NCI-H187 (cell line): ENCODE data around the gene ADAMTS16.

Experiments used
- DNase-seq, 2 experiments: peaks; one replicate each; lab custom pipeline; 2025; lab: John Stamatoyannopoulos, UW

The ADAMTS16 gene

GRCh38 chr5:5234912-5235311 is 94.8 kb downstream of the ADAMTS16 start:
- no peak for DNase-seq

- DNase-seq: no peak
These were observed 95.6 kb downstream of the ADAMTS16 start for GRCh38 chr5:5235685-5236084.

- DNase-seq: no peak
These were observed 99.1 kb downstream of the ADAMTS16 start for GRCh38 chr5:5239191-5239590.

- no peak for DNase-seq
These were observed 100.1 kb downstream of the ADAMTS16 start for GRCh38 chr5:5240234-5240633.

- DNase-seq: no peak
These were observed 101.9 kb downstream of the ADAMTS16 start for GRCh38 chr5:5242056-5242455.

DNA sequence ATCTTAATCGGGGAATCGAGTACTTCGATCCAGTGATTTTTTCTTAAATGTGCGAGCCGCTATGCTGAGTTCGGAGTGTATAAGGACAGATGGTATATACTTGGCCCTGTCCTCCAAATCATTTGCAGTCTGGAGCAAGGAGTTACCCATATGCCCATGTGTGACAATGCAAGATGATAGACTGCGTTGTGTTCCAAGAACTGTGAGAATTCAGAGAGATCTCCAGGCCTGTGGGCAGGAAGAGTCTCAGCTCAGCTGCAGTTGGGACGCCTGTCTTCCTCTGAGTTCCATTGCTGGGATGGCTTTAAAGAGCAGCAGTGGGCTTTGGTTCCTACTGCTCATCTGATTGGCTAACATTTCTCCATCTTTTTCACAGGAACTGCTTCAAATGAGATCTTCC is 106.6 kb downstream of the ADAMTS16 start:
- DNase-seq: no peak

DNA sequence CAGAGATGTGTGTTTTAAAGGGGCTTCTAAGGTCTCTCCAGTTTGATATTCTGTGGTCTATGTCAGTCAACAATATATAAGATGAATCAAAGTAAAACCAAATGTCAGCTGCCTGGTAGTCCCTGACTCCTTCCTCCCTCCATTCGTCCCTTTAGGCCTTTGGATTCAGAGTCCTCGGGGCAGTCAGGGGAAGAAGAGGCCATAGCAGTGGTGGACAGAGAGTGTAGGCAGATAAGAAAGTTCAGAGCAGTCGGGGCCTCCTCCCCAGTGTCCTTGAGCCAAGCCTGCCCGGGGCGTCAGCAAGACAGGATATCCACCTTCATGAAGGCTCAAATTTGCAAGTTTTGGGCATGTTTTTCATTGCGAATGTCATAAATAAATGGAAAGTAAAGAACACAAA is 110.6 kb downstream of the ADAMTS16 start:
- no peak for DNase-seq

GRCh38 chr5:5252106-5252505 is 112.0 kb downstream of the ADAMTS16 start:
- no peak for DNase-seq

DNA sequence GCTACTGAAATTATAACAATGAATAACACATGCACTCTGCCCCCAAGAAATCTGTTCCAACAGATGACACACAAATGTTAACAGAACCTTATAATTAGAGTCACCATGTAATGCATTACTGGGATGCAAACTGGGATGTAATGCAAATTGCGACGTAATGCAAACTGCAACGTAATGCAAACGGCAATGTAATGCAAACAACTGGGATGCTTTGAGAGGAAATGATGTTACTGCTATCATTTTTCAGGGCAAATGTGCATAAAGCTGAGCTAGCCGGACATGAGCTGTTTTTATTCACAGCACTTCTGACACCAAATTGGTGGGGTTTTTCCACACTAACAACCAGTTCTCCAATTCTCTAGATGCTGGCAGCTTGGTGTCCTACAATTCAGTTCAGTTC is 117.2 kb downstream of the ADAMTS16 start:
- no peak for DNase-seq

GRCh38 chr5:5258564-5258963 is 118.4 kb downstream of the ADAMTS16 start:
- DNase-seq: no peak

DNA sequence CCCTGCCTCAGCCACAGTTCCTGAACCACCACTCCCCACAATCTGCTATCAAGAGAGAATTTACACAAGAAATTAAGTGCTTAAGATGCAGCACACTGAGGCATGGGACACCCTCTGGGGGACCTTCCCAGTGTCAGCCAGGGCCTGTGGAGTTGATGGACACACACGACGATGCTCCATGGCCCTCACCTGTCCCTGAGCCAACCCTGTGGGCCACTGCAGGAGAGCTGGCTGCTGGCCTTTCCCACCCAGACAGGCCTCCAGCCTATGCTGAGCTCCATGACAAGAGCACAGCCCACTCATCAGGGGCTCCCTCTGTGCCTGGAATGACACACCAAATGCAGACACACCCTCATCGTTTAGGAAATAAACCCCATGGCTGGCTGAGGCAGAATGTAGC is 124.6 kb downstream of the ADAMTS16 start:
- no peak for DNase-seq

GRCh38 chr5:5266297-5266696 is 126.2 kb downstream of the ADAMTS16 start:
- no peak for DNase-seq

DNA sequence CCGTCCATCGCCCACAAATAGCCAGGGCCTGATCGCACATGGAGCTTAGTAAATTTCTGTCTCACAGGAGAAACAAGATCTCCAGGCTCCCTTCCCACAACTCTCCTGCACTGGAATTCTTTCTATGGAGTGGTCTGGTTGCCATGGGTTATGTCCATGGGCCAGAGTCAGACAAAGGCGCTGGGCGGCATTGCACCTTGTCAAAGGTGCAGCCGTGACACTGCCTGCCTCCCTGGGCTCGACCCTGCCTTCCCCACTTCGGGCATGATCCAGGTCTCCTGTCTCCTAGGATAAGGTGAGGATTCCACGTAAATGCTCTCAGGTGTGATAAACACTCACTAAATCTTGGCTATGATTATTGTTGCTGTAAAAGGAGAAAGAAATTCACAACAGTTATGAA is 130.0 kb downstream of the ADAMTS16 start:
- DNase-seq: no peak

DNA sequence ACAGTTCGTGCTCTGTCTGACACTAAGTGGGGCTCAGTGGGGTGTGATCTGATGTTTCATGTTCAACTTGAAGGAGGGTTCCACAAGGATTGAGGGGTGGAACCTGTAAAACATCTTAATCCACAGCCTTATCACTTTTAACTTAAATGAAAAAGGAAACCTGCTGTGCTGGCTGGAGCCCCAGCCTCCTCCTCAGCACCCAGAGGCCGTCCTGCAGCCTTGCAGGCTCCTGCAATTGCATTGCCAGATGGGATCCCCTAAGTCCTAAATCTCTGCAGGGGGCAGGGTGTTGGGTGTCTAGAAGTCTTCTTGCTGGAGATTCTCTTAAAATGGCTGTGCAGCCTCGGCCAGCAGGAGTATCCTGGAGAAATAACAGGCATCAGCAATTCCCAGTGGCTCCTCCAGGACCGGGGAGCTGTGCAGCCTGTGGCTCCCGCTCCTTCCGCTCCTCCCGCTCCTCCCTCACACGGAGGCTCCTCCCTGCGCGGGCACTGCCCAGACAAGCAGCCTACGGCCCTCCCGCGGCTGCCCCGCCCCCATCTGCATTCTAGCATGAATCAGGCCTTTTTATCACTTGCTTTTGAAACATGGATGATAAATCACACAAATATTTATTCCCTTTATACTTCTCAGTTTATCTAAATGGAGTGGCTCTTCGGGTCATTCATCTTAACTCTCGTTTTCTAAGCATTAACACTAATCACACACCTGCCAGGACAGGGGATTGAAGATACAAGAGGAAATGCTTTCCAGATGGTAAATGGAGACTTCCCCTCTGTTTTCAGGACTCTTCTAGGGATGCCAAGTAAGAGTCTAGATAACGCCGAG is 131.0 kb downstream of the ADAMTS16 start:
- DNase-seq: peak; percentile 30 to 72

- DNase-seq: no peak
These were observed 131.7 kb downstream of the ADAMTS16 start for GRCh38 chr5:5271786-5272321.

- no peak for DNase-seq
These were observed 133.3 kb downstream of the ADAMTS16 start for GRCh38 chr5:5273398-5273797.

DNA sequence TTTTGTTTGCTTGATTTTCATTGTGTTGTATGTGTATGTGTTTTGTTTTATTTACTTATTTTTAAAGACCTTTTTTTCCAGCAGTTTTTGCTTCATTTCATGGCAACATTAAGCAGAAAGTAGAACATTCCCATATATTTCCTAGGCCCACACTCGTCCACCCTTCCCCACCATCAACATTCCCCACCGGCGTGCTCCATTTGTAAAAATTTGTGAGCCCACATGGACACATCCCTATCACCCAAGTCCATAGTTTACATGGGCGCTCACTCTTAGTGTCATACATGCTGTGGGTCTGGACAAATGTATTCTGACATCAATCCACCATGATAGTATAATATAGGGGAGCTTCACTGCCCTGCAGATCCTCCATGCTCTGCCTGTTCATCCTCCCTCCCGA is 133.8 kb downstream of the ADAMTS16 start:
- DNase-seq: no peak

DNA sequence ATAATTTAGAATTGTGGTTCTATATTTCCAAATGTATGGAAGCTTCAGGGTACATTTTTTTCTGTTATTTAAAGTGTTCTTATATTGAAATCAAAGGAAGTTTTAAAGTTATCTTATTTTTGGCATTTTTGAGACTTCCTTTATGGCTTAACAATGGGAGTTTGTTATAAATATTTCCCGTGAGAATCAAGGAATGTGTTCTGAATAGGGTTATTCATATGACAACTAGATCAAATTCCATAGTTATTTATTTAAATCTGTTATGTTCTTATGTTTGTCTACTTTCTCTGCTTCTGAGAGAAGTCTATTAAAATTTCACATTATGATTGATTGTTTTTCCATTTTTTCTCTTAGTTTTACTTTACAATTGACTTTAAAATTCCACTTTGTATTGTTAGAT is 135.1 kb downstream of the ADAMTS16 start:
- no peak for DNase-seq

DNA sequence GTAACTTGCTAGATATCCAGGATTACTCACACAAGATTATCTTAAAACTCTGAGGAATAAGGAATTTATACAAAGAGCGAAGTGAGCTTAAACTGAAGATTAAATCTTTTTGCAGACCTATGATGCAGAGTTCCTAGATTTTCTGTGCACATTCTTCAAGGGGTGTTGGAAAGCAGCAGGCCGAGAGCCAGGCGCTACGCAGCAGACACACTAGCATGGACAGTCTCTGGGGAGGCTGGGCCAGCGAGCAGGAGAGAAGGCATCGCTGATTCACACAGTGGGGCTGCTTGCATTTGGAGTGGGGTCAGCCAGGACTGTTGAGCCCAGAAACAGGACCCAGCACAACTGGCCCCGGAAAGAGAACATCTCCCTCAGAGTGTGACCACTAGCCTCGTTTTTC is 136.3 kb downstream of the ADAMTS16 start:
- no peak for DNase-seq

DNA sequence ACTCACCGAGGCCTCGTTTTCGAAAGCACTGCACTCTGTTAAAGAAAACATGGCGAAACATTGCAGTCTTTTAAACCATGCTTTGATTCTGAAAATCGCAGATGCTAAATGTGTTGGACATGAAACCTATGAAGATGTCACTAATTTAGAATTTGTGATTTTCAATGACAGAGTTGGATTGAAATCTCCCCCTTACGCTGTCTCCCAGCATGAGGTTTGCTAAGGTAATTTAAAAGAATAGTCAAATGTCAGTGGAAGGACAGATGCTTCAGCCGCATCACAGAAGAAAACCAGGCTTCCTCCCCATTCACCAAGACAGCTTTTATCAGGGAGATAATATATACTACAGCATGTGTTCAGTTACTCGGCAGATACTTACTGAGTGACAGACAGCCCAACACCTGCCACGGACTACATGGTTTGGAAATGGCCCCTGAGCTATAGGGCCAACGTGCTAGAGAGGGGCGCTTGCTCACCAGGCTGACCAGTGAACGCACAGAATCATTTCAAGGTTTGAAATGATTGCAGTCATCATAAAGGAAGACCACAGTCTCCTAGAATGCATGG is 136.9 kb downstream of the ADAMTS16 start:
- DNase-seq: no peak

- no peak for DNase-seq
These were observed 138.2 kb downstream of the ADAMTS16 start for GRCh38 chr5:5278201-5278814.

DNA sequence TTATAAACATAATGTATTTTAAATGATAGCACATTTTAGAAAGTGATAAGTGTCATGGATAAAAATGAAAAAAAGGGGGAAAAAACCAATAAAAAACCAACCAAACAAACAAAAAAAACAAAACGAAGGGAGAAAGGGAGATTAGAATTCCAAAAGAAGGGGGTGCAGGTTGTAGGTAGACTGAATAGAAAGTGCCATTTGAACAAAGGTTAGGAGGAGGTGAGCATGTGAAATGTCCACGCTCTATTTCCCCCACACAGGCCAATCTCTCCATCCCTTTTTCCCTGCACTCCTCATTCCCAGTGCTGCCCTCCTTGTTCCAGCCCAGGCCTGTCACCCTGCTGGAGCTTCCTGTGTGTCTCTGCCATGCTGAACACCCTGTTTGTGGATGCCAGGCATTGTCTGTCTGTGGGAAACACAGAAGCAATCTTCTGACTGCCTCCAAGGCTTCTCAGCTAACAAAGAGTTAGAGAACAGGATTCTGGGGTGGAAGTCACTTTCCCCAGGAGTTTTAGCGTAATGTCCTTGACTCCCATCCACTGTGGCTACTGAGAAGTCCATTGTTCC is 138.8 kb downstream of the ADAMTS16 start:
- no peak for DNase-seq

DNA sequence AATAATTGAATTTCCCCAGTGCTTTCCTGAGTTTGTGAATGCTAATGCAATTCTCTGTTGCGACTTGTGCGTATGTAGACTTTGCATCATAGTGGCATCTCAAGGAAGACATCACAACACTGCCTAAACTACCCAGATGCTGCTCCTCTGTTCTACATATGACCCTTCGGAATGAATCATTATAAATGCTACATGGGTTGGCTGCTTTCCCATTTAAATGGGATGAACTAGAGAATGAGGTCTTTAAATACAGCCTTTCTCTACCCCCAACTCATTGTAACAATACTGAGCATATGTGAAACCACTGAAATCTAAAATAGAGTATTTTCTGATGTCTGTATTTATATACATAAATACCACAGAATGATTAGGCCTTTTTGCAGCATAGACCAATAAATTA is 145.8 kb downstream of the ADAMTS16 start:
- no peak for DNase-seq
